Measurements from ENCODE around the gene ADAMTS2. TPM values are rescaled to one million over a fixed set of nuclear protein-coding genes. Genes with fewer than 3 reads are reported as not detected.
A peak's percentile ranks its signal among the peaks of the same experiment; 100 is the strongest.

The ADAMTS2 gene
- total and polyA plus RNA-seq, 11 donors, result 1.1 to 23.0 (median 5.5) TPM

DNA sequence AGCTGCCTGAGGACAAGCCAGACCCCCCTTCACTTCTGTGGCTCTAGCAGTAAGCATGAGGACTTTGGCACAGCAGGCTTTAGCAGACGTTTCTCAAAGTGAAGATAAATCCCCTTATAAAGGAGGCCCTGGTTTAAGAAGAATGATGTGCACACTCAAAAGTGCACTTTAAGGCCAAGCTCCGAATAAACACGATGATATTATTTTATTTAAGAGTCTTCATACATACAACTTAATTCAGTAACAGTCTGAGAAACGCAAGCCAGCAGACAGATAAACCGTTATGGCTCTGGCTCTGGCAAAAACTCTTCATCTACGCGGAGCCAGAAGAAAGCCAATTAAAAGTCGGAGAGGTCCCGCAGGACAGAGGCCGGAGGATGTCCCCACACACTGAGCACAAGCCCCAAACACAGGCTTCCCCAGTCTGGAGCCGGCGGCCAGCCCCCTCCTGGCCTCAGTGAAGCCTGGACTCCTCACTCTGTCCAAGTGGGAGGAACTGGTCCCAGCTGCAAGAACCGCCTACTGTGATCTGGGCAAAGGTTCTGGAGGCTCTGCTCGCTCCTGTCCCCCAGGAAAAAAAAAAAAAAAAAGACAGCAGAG is 44.6 kb downstream of the ADAMTS2 start:
- peak in 3 of 5 donors; percentile 42 to 66 (median 43) for DNase-seq
- ATAC-seq, result peak; percentile 36 to 83 (median 66)
- H3K4me1 ChIP-seq, result peaks cover 0 to 18% (median 0%) of the 10 kb centered on the region in 12 donors
- 59 to 66% (median 60%) methylated on average over 12 to 14 of the region's 14 CpGs for WGBS, 4 donors
- H3K4me3 ChIP-seq, result no peak overlapping the region
- no peaks in the 10 kb centered on the region for H3K27me3 ChIP-seq
- H3K36me3 ChIP-seq, result no peaks in the 10 kb centered on the region
- H3K9me3 ChIP-seq, result peaks cover 0 to 22% (median 5%) of the 10 kb centered on the region in 12 donors
- intact Hi-C loops (cut with DNase I), result no loop called here
- peak overlapping the region in 1 of 12 donors; percentile 8 for H3K27ac ChIP-seq
- TF ChIP-seq POLR2A (IDR thresholded peaks at IDR 0.05), result no peak
- TF ChIP-seq, protein P1, sequence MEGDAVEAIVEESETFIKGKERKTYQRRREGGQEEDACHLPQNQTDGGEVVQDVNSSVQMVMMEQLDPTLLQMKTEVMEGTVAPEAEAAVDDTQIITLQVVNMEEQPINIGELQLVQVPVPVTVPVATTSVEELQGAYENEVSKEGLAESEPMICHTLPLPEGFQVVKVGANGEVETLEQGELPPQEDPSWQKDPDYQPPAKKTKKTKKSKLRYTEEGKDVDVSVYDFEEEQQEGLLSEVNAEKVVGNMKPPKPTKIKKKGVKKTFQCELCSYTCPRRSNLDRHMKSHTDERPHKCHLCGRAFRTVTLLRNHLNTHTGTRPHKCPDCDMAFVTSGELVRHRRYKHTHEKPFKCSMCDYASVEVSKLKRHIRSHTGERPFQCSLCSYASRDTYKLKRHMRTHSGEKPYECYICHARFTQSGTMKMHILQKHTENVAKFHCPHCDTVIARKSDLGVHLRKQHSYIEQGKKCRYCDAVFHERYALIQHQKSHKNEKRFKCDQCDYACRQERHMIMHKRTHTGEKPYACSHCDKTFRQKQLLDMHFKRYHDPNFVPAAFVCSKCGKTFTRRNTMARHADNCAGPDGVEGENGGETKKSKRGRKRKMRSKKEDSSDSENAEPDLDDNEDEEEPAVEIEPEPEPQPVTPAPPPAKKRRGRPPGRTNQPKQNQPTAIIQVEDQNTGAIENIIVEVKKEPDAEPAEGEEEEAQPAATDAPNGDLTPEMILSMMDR (IDR thresholded peaks at IDR 0.05), result no peak

DNA sequence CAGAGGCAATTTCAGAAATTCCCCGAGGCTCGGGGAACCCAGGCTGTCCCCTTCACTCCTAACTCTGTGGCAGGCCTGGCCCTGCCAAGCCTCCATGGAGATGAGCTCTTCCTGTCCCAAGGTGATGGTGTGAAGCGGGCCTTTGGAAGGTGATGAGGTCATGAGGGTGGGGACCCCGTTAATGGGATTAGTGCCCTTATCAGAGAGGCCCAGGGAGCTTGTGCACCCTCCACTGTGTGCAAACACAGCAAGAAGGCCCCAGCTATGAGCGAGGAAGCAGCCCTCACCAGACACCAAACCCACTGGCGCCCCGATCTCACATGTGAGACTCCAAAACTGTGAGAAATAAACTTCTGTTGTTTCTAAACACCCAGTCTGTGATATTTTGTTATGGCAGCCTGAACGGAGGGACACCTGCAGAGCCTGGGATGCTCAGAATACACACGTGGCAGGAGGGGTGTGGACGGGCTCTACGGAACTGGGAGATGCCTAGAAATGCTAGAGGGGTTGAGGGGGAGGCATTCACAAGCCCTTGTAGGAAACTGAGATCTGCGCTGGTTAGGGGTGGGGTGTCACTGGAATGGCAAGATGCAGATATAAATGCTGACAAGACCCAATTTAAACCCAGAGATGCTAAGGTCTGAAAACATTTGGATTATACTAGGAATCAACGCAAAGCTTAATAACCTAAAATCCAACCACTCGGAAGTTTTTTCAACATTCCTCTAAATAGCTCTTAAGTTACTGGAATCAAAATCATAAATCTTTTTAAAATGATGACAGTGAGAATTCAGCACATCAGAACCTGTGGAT is 46.9 kb downstream of the ADAMTS2 start:
- ATAC-seq (no peak), DNase-seq (peak in 1 of 5 donors; percentile 20)
- Histone ChIP-seq H3K27ac (no peak overlapping the region), H3K4me3 (no peak overlapping the region), H3K4me1 (peaks cover 0 to 17% (median 3%) of the 10 kb centered on the region in 12 donors), H3K9me3 (peaks cover 0 to under 1% (median 0%) of the 10 kb centered on the region in 12 donors), H3K27me3 (no peaks in the 10 kb centered on the region), H3K36me3 (no peaks in the 10 kb centered on the region)
- intact Hi-C loops (cut with DNase I), result no loop called here
- TF ChIP-seq POLR2A (IDR thresholded peaks at IDR 0.05), result no peak
- TF ChIP-seq, protein P1 (IDR thresholded peaks at IDR 0.05), result no peak
- WGBS, 4 donors, result 90 to 93% (median 91%) methylated on average over 14 of the region's 14 CpGs

DNA sequence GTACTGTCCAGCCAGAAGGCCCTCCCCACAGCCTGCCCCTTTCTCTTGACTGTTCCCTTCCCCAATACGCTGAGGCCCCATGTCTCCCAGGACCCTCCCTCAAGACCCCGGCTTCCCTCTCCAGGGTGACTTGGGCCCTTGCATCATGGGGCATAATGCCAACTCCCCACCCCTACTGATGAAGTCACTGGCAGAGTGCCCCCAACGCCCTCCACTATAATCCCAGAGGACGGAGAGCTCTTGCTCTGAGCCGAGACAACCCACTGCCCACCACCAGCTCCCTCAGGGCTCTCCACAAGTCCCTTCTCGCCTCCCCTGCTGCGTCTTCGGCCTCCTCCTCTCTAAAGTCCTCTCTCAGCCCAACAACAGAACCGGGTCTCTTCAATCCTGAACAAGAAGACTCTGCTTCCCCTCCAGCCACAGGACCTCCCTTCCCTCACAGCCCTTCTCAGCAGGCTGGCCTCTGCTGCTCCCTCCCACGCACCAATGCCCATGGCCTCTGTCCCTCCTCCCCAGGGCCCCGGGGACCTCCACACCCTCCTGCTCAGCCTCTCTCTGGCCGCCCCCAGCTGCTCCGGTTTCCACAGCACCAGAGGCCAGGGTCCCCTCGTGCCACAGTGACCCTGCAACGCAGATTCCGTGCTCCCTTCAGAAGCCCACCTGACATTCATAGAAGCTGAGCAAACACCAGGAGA is 47.6 kb downstream of the ADAMTS2 start:
- peaks cover 0 to 17% (median 3%) of the 10 kb centered on the region in 12 donors for H3K4me1 ChIP-seq
- ATAC-seq, result no peak
- no peaks in the 10 kb centered on the region for H3K27me3 ChIP-seq
- H3K9me3 ChIP-seq, result no peaks in the 10 kb centered on the region
- intact Hi-C loops (cut with DNase I), result no loop called here
- H3K27ac ChIP-seq, result no peak overlapping the region
- DNase-seq, result peak in 2 of 5 donors; percentile 18 to 38
- no peak overlapping the region for H3K4me3 ChIP-seq
- TF ChIP-seq POLR2A (IDR thresholded peaks at IDR 0.05), result no peak
- TF ChIP-seq, protein P1 (IDR thresholded peaks at IDR 0.05), result no peak
- 81 to 85% (median 82%) methylated on average over 16 of the region's 16 CpGs for WGBS, 4 donors
- no peaks in the 10 kb centered on the region for H3K36me3 ChIP-seq

DNA sequence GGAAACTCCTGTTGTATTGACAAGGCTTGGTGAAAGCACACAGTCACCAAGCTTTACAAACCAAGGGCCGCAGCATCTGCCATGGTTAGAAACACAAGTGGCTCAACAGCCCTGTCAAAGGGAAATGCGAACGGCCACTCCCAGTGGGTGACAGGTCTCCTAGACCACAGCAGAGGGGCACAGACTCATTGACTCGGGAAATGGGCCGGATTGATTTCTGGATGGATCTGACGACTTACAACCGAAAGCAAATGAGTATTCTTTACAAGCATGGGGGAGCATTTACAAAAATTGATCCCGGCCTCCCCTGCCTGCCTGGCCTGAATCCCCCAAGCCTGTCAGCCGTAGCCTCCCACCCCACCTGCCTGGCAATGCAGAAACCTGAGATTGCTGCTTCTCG is 48.2 kb downstream of the ADAMTS2 start:
- no peak for ATAC-seq
- intact Hi-C loops (cut with DNase I), result no loop called here
- H3K36me3 ChIP-seq, result no peaks in the 10 kb centered on the region
- DNase-seq, result peak in 1 of 5 donors; percentile 40
- no peaks in the 10 kb centered on the region for H3K27me3 ChIP-seq
- WGBS, 4 donors, result 94 to 97% (median 96%) methylated on average over 10 of the region's 10 CpGs
- no peak overlapping the region for H3K27ac ChIP-seq
- no peaks in the 10 kb centered on the region for H3K9me3 ChIP-seq
- TF ChIP-seq, protein P1 (IDR thresholded peaks at IDR 0.05), result no peak
- no peak for TF ChIP-seq POLR2A (IDR thresholded peaks at IDR 0.05)
- peaks cover 0 to 17% (median 3%) of the 10 kb centered on the region in 12 donors for H3K4me1 ChIP-seq
- H3K4me3 ChIP-seq, result no peak overlapping the region
